Breast epithelium (tissue), 3 donors: ENCODE measurements around the gene ATP13A3.

Experiments used
- CTCF ChIP-seq, 3 donors: fragments of 450-650 bp; IDR thresholded peaks; one replicate each; pipeline ENCODE4 v1.5.1; 2016 to 2017; ENCODE audit warnings: antibody characterized with exemption in 3 of 3, mild to moderate bottlenecking in 3 of 3, moderate library complexity in 3 of 3
- POLR2A ChIP-seq: fragments of 450-650 bp; IDR thresholded peaks from one replicate; pipeline ENCODE4 v1.6.1; 2016; ENCODE audit warnings: antibody characterized with exemption, mild to moderate bottlenecking, moderate library complexity

- no peak for TF ChIP-seq CTCF (IDR thresholded peaks at IDR 0.05)
- TF ChIP-seq POLR2A = no peak
Observed at GRCh38 chr3:194365526-194365925, 121.3 kb downstream of the ATP13A3 start.
